ENCODE measurements around the gene GAS7. TPM values are rescaled to one million over a fixed set of nuclear protein-coding genes. Genes with fewer than 3 reads are reported as not detected.
A peak's percentile ranks its signal among the peaks of the same experiment; 100 is the strongest.

GAS7 gene
- total and polyA plus RNA-seq, 2 experiments from 2014 or later = 25.8 to 27.3 TPM

- Histone ChIP-seq H2AFZ (no peak overlapping the region), H3K27me3 (no peaks in the 10 kb centered on the region), H3K4me1 (ENCODE audit: insufficient read depth) (peaks cover 22% of the 10 kb centered on the region), H3K36me3 (replicated peaks; ENCODE audit: insufficient read depth, low read depth) (no peaks in the 10 kb centered on the region), H3K9me3 (ENCODE audit: low read depth) (no peaks in the 10 kb centered on the region), H4K20me1 (ENCODE audit: insufficient read depth, poor library complexity, severe bottlenecking) (no peaks in the 10 kb centered on the region), H3K9me2 (replicated peaks; ENCODE audit: insufficient read depth) (no peaks in the 10 kb centered on the region), H3K79me2 (peaks cover 35% of the 10 kb centered on the region), H3K27ac (peak overlapping the region; percentile 61), H3K4me3 (no peak overlapping the region), H3K4me2 (peak overlapping the region; percentile 53)
- no peak for DNase-seq (ENCODE audit: low spot score)
- TF ChIP-seq EZH2 (IDR thresholded peaks at IDR 0.05; ENCODE audit: borderline replicate concordance) (no peak), CTCF (IDR thresholded peaks at IDR 0.05; ENCODE audit: poor library complexity) (no peak), EZH2phosphoT487 (IDR thresholded peaks at IDR 0.05; ENCODE audit: low read depth, severe bottlenecking, unreplicated experiment) (no peak)
- WGBS (ENCODE audit: low lambda C conversion rate, missing lambda C conversion rate) = 17% methylated on average over 6 of the region's 6 CpGs
These were observed 26.8 kb downstream of the GAS7 start for GRCh38 chr17:10171581-10171981.

GRCh38 chr17:10171122-10171571, 27.3 kb downstream of the GAS7 start:
- Histone ChIP-seq H3K4me2 (peak overlapping the region; percentile 53), H3K79me2 (peaks cover 40% of the 10 kb centered on the region), H3K27ac (peak overlapping the region; percentile 61), H3K4me1 (ENCODE audit: insufficient read depth) (peaks cover 22% of the 10 kb centered on the region), H3K9me2 (replicated peaks; ENCODE audit: insufficient read depth) (no peaks in the 10 kb centered on the region), H2AFZ (no peak overlapping the region), H3K36me3 (replicated peaks; ENCODE audit: insufficient read depth, low read depth) (no peaks in the 10 kb centered on the region), H3K4me3 (no peak overlapping the region), H3K9me3 (ENCODE audit: low read depth) (no peaks in the 10 kb centered on the region), H4K20me1 (ENCODE audit: insufficient read depth, poor library complexity, severe bottlenecking) (no peaks in the 10 kb centered on the region), H3K27me3 (no peaks in the 10 kb centered on the region)
- DNase-seq (ENCODE audit: low spot score) = no peak
- 54% methylated on average over 8 of the region's 8 CpGs for WGBS (ENCODE audit: low lambda C conversion rate, missing lambda C conversion rate)
- TF ChIP-seq EZH2phosphoT487 (IDR thresholded peaks at IDR 0.05; ENCODE audit: low read depth, severe bottlenecking, unreplicated experiment) (no peak), EZH2 (IDR thresholded peaks at IDR 0.05; ENCODE audit: borderline replicate concordance) (no peak), CTCF (IDR thresholded peaks at IDR 0.05; ENCODE audit: poor library complexity) (no peak)

- 72% methylated on average over 2 of the region's 3 CpGs for WGBS (ENCODE audit: low lambda C conversion rate, missing lambda C conversion rate)
- peaks cover 22% of the 10 kb centered on the region for H3K4me1 ChIP-seq (ENCODE audit: insufficient read depth)
- H3K36me3 ChIP-seq (replicated peaks; ENCODE audit: insufficient read depth, low read depth) = no peaks in the 10 kb centered on the region
- TF ChIP-seq CTCF (IDR thresholded peaks at IDR 0.05; ENCODE audit: poor library complexity) = no peak
- TF ChIP-seq EZH2 (IDR thresholded peaks at IDR 0.05; ENCODE audit: borderline replicate concordance) = no peak
- TF ChIP-seq EZH2phosphoT487 (IDR thresholded peaks at IDR 0.05; ENCODE audit: low read depth, severe bottlenecking, unreplicated experiment) = no peak
- no peaks in the 10 kb centered on the region for H3K9me2 ChIP-seq (replicated peaks; ENCODE audit: insufficient read depth)
- DNase-seq (ENCODE audit: low spot score) = no peak
- H2AFZ ChIP-seq = no peak overlapping the region
- peak overlapping the region; percentile 61 for H3K27ac ChIP-seq
- no peaks in the 10 kb centered on the region for H4K20me1 ChIP-seq (ENCODE audit: insufficient read depth, poor library complexity, severe bottlenecking)
- H3K4me2 ChIP-seq = no peak overlapping the region
- no peaks in the 10 kb centered on the region for H3K9me3 ChIP-seq (ENCODE audit: low read depth)
- peaks cover 46% of the 10 kb centered on the region for H3K79me2 ChIP-seq
- no peaks in the 10 kb centered on the region for H3K27me3 ChIP-seq
- no peak overlapping the region for H3K4me3 ChIP-seq
These were observed 28.2 kb downstream of the GAS7 start for GRCh38 chr17:10170233-10170632.

GRCh38 chr17:10169290-10169689, 29.1 kb downstream of the GAS7 start:
- TF ChIP-seq EZH2 (IDR thresholded peaks at IDR 0.05; ENCODE audit: borderline replicate concordance) (no peak), EZH2phosphoT487 (IDR thresholded peaks at IDR 0.05; ENCODE audit: low read depth, severe bottlenecking, unreplicated experiment) (no peak), CTCF (IDR thresholded peaks at IDR 0.05; ENCODE audit: poor library complexity) (no peak)

More at GRCh38 chr17:10169290-10169689, 29.1 kb downstream of the GAS7 start:
- Histone ChIP-seq H3K9me2 (replicated peaks; ENCODE audit: insufficient read depth) (no peaks in the 10 kb centered on the region), H3K79me2 (peaks cover 45% of the 10 kb centered on the region), H3K4me2 (no peak overlapping the region), H3K27me3 (no peaks in the 10 kb centered on the region), H3K36me3 (replicated peaks; ENCODE audit: insufficient read depth, low read depth) (no peaks in the 10 kb centered on the region), H3K4me3 (no peak overlapping the region), H3K9me3 (ENCODE audit: low read depth) (no peaks in the 10 kb centered on the region), H3K4me1 (ENCODE audit: insufficient read depth) (peaks cover 22% of the 10 kb centered on the region), H2AFZ (no peak overlapping the region), H3K27ac (no peak overlapping the region), H4K20me1 (ENCODE audit: insufficient read depth, poor library complexity, severe bottlenecking) (no peaks in the 10 kb centered on the region)
- no peak for DNase-seq (ENCODE audit: low spot score)
- 81% methylated on average over 4 of the region's 4 CpGs for WGBS (ENCODE audit: low lambda C conversion rate, missing lambda C conversion rate)
